COR-L47 (cell line): ENCODE measurements around the gene RBMS1.
A peak's percentile ranks its signal among the peaks of the same experiment; 100 is the strongest.

Experiments used
- DNase-seq: peaks from one replicate; lab custom pipeline; 2025; lab: John Stamatoyannopoulos, UW

RBMS1 gene

DNA sequence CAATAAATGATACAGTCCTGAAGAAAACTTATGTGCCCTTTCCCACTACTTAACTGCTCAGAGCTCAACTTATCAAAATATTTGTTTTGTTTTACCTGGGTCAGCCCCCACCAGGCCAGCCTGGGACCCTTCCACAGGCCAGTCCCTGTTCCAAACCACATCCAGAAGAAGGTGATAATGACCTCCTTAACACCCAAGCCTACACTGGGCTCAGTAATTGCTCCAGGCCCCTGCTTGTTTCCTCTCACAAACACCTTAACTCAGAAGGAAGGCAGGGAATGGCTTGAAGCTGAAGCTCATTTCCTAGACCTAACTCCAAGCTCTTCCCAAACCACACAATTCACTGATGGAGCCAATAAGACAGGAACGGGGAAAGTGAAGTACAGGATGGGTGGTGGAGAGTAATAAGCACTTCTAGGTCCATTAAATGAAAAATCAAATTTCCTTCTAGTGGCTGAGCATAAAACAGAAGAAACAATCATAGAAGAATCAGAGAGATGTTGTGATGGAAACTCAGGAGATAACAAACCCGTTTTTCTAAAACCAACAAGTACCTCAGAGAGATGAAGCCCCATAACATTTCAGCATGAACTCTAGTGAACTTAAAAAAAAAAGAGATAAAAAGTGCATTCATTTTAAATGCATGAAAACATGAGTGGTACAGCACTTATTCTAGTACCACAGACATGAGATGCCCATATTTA, 160.1 kb downstream of the RBMS1 start:
- DNase-seq, result no peak

DNA sequence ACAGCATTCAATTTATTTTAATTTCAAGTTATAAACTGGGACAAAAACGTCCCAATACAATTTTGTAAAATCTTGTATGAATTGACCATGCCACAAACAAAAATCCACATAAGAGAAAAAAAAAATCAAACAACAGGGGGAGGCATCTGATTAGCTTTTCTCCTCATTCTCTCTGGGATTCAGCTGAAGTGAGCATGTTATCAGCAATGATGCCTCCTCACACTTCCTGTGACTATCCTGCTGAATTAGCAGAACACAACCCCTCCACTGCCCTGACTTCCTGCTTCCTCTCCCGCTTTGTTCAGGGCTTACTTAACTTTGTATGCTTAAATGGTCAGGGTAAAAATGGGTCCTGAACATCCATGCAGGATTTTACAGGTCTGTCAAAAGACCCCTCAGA, 161.3 kb downstream of the RBMS1 start:
- DNase-seq, result no peak

DNA sequence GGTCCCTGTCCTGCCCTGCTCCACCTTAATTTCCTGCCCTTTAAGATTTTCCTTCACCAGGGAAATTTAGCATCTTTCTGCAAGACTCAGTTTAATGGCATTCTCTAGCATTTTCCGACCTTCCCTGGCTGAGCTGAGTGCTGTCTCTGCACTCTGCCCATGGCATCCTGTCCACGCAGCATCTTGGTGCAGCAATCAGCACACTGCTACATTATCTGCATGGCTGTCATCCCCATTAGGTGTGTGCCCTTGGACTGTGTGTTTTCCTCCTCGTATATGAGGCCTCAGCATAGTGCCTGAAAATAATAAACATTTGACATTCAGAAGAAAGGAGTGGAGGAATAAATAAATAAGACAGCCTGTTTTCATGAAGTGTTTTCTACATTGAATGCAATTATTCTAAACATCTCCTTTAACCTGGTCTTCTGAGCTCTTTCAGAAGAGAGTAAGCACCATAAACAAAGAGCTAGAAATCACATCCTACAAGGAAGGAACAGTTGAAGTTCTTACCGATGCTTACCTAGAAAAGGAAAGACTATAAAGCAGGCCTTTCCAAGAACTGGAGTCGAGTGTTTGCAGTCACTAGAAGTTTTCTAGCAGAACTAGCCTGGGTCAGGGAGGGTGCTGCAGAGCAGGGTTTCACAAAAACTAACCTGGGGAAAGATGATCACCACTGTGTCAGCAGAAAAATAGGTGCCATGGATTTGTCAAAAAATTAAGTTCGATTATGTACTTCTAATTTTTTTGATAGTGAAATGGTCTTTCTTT, 162.2 kb downstream of the RBMS1 start:
- no peak for DNase-seq

DNA sequence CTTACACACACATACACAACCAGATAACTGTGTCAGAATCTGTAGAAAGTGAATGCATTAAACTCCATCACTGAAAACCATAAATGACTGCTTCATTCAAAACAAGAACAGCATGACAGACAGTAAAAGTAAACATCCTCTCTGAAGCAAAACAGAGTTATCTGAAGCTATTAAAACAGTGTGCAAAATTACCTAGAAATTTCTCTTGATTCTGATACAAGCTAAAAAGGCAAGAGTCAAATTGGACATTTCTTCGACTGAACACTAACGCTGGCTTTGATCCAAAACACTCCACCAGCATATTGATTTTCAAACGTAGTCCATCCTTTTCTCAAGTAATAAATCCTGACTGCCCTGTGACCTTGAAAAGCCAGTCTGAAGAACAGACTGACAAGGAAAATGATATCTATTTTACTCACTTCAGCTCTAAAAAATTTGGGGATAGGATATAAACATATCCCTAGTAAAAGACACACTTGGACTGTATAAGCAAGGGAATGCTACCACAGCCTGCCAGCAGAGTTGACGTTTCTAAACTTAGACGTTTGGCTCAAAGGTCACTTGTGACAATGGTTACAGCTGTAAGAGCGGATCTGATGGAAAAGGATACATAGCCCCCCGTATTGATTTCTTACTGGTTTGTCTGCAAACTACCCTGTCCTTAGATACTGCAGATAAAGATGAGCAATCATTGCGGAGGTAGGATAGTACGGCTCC, 164.6 kb downstream of the RBMS1 start:
- no peak for DNase-seq

DNA sequence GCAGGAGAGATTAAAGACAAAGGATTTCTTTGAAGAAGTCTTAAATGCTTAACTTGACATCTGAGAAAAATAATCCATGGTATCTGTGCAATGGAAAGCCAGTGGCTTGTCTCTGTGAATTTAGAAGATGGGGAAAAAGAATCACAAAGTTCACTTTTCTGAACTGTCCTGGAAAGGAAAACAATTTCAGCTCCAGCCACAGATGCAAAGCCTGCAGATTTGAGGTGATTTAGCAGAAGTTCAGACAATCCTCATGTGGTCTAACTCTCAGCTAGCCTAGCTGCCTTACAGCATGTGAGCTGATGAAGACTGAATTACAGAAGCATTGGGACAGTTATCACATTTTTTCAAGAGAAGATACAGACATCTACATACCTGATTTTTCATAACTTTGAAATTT, 166.8 kb downstream of the RBMS1 start:
- DNase-seq, result no peak

DNA sequence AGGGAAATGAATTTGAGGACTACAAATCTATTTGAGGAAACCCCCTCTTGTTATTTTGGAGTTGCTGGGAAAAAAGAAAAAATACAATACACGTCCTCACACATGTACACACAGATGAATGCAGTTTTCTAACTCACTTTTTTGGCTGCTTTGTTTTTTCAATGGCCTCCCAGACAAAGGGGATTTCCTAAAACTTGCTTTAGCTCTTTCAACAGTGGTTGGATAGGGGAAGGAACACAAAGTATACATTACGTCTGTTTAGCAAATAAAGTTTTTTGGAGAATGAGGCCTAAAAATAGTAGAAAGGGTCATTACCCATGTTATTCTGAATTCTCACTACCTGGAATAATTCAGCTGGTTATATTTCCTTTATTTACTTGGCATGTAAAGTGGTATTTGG, 168.2 kb downstream of the RBMS1 start:
- no peak for DNase-seq

DNA sequence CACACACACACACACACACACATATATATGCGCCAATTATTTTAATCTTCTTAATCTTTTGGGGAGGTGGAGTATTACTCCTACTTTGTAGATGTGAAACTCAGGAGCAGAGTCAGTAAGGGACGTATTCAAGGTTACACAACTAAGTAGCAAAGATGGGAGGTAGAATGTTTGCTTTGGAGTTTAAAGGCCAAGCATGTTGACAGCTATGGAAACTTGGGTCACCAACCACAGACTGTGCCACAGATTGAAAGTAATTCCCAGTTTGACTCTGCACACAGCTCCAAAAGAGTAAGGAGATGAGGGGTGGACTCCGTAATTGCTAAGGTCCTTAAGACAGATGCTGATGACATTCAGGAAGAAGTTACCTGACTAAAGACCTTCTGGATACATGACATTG, 168.7 kb downstream of the RBMS1 start:
- no peak for DNase-seq

DNA sequence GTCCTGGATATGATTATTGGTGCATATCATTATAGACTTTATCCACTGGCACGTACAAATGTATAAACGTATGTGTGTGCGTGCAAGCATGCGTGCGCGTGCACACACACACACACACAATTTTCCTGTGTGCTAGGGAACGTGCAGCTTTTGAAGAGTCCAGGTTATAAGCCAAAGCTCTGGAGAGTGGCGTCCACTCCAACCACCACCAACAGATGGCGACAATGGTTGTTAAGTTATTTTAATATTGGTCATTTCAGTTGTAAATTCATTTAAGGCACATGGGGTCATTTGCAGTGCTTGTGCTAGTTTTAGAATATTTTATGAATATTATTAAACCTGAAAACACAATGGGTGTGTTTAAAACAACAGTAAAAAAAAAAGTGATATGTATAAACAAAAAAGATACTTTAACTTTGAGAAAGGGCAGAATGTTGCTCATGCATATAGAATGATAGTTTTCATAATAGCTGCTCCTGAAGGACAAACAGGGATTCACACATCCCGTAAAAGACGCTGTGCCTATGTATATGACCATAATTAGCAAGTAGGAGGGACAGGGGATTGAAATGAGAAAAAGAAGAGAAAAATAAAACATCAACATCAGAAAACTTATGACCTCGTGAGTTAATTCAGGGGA, 169.3 kb downstream of the RBMS1 start:
- peak; percentile 41 for DNase-seq

DNA sequence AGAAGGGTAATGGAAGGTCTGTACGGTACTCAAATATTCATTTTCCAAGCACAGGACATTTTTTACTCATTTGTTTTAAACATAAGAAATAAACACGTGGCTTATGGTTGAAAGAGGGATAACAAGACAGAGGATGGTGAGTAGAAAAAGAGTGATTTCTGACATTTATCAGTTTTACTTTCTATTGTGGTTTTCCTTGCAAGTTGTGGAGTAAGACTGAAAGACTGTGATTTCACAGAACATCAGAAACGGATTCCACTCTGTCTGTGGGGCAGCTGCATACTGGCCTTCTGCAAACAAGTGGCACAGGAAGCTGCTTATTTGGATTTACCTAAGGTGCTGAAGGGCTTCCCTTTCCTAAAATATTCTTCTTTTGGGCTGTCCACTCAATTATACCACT, 171.3 kb downstream of the RBMS1 start:
- DNase-seq, result no peak

DNA sequence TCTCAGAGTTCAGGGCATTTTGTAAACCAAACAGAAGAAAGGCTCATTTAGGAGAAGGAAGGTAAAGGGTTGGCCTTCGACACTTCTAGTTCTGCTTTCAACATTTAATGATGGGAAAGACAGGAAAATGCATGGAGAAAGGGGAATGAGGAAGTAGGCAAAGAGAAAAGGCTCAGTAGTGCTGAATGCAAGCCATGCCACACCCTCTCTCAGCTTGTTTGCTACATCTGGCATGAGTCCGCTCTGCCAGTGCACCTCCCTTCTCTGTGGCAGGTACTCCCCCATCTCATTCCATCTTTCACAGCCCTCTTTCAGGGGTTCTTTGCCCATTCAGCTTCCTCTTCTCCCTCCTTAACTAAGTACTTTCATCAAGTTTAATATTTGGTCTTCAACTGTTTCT, 172.6 kb downstream of the RBMS1 start:
- DNase-seq, result no peak

DNA sequence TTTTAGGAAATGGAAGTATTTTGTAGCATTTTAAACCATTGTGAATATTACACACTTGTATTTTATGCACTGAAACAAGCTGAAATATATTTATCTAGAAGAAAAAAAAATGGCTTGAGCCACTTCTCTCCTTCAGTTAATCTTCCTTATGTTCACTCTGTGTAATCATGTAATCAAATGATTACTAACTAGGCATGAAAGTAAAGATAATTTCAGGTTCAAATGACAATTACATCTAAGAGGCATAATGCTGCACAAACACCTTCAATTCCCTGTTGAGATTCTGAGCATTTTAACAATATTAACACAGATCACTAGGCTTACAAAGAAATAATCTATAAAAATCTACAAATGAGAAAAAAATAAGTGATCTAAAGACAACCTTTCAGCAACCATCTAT, 173.9 kb downstream of the RBMS1 start:
- DNase-seq, result no peak

DNA sequence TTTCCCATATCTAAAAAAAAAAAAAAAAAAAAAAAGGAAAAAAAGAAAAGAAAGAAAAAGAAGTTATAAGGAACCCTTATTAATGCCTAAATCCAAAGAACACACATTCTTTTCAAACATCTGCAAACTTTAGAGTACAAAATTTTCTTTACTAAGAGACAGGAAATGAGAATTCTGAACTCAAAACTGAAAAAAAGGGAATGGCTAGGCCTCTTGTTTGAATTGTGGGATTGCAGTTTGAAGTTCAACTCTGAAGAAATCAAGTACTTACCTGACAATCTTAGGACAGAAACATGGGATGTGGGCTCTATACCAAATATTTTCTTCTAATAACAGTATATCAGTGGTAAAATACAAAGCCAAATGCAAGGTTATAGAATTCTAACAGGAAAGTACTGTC, 175.4 kb downstream of the RBMS1 start:
- DNase-seq, result no peak

DNA sequence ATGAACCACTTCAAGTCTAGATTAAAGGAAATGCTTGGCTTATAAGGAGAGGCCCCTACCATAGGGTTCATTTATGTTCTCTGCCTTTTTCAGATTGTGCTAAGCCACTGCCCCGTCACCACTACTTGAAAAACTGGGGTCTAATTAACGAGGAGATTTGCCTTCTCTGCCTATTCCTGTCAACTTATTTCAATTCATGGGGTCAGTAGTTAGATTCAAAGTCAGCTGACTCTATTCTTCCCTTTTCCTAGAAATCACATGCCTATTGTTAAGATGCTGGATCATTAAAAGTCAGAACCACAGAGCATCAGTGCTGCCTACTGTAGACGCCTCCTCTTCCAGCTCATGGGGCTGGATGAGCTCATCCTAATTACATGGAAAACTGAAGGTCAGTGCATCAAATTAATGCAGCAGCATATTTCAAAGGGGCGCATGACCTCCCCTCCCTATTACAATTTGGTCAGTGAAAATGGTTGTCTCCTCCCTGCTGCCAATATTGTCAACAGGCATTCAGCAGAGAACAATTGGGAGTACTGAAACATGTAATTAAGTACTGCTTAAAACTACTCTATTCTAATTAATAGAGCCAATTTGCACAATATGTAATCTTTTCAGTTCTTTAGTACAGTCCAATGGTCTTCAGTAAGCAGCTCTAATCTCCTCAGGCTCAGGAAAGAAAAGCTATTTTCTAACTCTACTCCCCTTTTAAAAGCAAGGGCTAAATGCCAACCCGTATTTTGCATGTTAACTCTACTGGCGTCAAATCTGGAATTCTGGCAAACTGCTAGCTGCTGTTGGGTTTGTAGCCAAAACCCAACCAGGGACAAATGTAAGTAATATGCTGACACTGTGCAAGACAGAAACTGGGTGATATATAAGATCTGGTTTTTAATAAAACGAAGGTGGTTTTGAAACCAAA, 176.2 kb downstream of the RBMS1 start:
- DNase-seq, result peak; percentile 91

DNA sequence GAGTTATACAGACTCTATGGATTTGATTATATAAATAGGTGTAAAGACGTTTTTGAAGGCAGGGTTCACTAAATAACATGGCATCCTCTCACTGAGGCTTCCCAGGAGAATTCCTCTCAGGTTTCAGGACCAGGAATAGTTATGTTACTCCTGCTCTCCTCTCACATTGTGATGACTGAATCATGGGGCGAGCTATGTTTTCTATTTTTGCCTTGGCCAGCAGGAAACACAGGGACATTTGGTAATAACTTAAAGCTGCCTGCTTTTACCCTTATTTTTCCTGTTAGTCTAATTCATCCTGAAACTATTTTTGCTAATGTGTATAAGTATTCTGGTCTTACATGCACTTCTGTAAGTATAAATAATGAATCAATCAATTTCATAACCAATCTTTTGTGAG, 178.3 kb downstream of the RBMS1 start:
- DNase-seq, result no peak

DNA sequence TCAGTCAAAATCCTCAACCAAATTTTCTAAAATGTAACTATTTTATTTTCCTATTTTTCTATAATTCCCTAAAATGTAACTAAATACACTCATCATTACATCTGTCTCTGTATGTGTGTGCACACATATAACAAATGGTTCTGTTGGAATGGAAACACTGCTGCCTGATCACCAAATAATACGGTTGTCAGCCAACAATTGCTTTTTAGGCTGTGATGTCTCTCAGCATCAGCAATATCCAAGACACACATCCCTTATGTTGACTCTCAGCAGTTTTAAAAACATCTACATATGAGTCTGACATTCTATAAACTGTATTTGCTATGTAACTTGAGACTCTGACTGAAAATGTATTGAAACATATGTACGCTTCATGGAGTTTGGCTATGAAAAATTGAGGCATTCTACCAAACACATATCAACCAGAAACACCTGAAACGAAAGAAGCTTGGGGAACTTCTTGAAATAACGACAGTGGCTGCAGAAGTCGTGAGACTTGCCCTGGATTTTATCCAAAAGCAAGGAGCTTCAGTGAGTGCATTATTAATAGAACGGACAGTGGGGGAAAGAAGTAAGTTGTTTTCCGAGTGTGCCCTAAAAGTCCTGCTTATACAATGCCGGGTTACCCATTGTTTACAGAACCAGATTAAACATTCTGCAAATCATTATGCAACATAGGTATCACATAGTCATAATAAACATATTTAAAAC, 183.3 kb downstream of the RBMS1 start:
- no peak for DNase-seq

DNA sequence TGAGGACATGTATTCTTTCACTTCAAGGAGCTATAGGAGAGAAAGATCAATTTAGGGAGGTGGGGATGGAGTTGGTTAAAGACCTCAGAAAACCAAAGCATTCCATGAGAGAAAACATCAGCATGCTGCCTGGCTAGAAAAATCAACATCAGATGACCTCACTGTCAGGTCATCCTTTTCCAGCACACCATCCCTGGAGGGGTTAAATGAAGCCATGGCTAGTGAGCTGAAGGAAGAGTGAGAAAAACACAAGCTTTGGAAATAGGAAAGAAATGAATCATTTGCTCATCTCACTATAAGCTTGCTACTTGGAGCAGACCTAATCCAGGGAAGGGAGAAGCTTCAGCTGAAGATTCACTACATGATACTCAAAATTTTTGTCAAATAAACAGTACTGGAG, 184.0 kb downstream of the RBMS1 start:
- no peak for DNase-seq

DNA sequence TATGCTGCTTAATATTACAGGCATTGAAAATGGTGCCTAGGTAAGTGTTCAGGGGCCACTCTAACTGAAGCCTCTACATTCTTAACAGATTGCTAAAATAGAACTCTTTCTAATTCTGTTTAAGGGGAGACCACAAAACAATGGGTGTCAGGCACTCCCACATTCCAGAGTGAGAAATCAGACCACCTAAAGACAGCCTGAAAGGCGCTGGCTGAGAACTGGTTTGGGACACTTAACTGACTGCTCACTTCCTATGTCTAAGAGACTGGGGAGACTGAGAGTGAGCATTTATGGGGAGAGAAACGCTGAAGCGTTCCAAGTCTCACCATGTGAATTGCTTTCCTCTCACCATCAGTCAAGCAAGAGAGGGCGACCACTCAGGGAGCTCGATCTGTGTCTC, 184.7 kb downstream of the RBMS1 start:
- no peak for DNase-seq

DNA sequence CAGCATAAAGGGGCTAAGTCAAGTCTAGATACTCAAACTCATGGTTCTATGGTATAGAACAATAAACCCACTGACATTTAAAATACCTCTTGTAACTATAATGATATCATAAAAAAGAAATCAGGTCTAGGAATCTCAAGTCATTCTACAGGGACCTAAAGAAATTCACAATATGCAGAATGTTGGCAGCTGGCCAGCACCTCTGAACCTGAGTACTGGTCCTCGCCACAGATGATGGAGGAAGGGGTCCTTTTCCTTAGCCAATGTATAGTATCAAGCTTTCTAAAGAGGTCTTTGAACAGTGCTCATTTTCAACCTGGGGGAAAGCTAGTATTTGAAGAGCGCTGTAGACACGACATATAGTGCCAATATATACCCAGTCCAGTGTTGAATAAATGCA, 185.1 kb downstream of the RBMS1 start:
- DNase-seq, result no peak

DNA sequence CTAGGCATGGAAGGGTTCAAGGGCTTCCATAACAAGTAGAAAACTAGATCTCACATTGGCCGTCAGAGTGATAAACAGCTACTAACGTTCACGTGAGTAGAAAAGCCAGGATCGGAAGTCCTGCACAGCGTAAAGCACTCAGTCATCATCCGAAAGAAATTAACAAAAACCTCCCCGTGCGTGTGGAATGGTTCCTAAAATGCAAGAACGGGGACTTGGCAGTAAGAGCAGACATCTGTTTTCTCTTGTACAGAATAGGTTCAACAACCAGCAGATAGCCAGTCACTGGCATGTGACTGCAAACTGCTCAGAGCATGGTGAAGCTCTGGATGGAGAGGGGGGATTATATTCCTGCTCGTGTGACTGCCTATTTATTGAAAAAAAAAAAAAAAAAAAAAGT, 186.6 kb downstream of the RBMS1 start:
- DNase-seq, result no peak

DNA sequence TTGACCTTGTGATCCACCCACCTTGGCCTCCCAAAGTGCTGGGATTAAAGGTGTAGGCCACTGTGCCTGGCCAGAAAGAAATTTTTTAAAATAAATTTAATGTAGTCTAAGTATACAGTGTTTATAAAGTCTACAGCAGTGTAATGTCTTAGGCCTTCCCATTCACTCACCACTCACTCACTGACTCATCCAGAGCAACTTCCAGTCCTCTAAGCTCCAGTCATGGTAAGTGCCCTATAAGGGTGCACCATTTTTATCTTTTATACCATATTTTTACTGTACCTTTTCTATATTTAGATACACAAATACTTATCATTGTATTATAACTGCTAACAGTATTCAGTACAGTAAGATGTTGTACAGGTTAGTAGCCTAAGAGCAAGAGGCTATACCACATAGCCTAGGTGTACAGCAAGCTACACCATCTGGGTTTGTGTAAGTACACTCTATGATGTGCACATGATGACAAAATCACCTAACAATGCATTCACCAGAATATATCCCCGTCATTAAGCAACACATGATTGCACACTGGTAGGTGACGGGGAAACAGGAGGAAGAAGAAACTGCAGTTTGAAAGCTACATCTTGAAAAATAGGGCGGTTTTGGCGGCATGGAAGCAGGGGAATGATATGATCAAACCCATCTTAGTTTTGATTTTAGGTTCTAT, 188.4 kb downstream of the RBMS1 start:
- no peak for DNase-seq
